ENCODE results near the gene PGM1.

DNA sequence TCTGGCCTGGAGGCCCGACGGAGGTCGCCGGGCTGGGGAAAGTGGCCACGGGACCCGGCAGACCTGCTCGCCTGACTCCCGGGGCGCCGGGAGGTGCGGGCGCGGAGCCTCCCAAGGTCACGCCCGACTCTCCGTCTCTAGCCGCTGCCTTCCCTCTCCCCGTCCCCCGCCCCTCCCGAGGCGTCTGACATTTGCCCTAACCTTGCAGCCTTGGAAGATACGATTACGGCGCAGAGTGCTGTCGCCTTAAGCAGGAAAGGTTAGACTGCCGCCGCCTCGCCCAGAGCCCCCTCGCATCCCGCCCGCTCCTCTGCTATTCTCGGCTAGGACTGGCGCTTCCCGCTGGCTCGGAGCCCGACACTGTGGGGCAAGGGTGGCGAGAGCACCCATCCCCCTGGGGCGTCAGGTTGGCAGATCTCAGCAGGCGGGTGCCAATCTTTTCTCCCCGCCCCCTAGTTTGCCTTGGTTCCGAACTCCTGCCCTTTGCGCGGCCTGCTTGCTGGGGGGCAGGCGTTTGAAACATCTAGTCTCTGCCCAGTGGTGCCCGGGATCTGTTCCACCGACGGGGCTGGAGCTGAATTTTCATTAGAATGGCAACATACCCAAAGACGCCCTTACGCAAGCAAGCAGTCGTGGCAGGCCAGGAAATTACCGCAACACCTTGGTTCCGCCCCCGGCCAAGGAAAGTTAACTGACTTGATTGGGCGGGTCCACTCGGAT is 835 bp downstream of the PGM1 start:
- TF ChIP-seq, protein P1, sequence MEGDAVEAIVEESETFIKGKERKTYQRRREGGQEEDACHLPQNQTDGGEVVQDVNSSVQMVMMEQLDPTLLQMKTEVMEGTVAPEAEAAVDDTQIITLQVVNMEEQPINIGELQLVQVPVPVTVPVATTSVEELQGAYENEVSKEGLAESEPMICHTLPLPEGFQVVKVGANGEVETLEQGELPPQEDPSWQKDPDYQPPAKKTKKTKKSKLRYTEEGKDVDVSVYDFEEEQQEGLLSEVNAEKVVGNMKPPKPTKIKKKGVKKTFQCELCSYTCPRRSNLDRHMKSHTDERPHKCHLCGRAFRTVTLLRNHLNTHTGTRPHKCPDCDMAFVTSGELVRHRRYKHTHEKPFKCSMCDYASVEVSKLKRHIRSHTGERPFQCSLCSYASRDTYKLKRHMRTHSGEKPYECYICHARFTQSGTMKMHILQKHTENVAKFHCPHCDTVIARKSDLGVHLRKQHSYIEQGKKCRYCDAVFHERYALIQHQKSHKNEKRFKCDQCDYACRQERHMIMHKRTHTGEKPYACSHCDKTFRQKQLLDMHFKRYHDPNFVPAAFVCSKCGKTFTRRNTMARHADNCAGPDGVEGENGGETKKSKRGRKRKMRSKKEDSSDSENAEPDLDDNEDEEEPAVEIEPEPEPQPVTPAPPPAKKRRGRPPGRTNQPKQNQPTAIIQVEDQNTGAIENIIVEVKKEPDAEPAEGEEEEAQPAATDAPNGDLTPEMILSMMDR (IDR thresholded peaks at IDR 0.05 in 2 of 3, conservative IDR thresholded peaks at IDR 0.05 in 1 of 3; ENCODE audit: control insufficient read depth in 2 of 3, extremely low read depth in 1 of 3, insufficient read depth in 1 of 3, low read depth in 3 of 3, low read length in 3 of 3), result no peak
- TF ChIP-seq EP300 (IDR thresholded peaks at IDR 0.05; ENCODE audit: borderline replicate concordance in 1 of 2, control insufficient read depth in 1 of 2, low read depth in 2 of 2, low read length in 2 of 2) (no peak), CEBPB (IDR thresholded peaks at IDR 0.05; ENCODE audit: borderline replicate concordance in 1 of 2, low read depth in 2 of 2, low read length in 2 of 2) (no peak), TCF7 (IDR thresholded peaks at IDR 0.05; ENCODE audit: borderline replicate concordance) (no peak), POLR2AphosphoS5 (IDR thresholded peaks at IDR 0.05; ENCODE audit: low read length) (no peak), POLR2A (IDR thresholded peaks at IDR 0.05; ENCODE audit: low read depth, low read length) (peak; percentile 65), ZZZ3 (IDR thresholded peaks at IDR 0.05; ENCODE audit: control insufficient read depth, insufficient read length, low read depth) (no peak), RAD51 (IDR thresholded peaks at IDR 0.05) (no peak), BCL11A (IDR thresholded peaks at IDR 0.05; ENCODE audit: low read depth, low read length) (no peak), NBN (IDR thresholded peaks at IDR 0.05) (0 out of 2 replicates have a peak, but pooled peaks have one; percentile 57)

Measured in GM12878 (cell line).